Skeletal muscle cell (primary cell): ENCODE measurements around the gene TDRD7.

ENCODE experiments used
- DNase-seq: peaks from one replicate; pipeline ENCODE4 v3.0.0-alpha.2; 2010; ENCODE audit warnings: low read depth
- H3K4me3 ChIP-seq: 2 replicates; pipeline ENCODE4 v1.5.1; 2011; ENCODE audit warnings: low read depth, mild to moderate bottlenecking, control low read depth, low read length, moderate library complexity

TDRD7 gene

DNA sequence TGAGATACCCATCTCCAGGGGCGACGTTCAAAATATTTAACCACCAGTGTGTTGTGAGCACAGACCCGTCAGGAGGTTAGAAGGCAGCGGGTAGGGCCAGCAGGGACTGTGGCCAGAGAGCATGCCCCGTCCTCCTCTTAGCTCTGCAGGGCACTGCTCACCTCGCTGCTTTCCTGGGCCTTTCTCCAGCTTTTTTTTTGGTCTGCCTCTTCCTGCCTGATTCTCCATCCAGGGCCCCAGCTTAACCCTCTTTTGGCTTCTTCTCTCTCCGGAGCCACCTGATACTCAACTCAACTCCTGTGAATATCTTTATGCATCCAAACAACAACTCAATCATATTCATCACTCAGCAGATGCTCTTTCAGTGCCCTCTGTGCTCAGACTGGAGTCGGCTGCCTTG lies 133.6 kb downstream of the TDRD7 start:
- no peak overlapping the region for H3K4me3 ChIP-seq
- DNase-seq: no peak
